NCI-H1417 treated with DMSO at 0.1 percent for 48 hours (cell line): ENCODE measurements around the gene LHFPL2.

ENCODE experiments used
- DNase-seq: peaks from one replicate; lab custom pipeline; 2025; lab: John Stamatoyannopoulos, UW

The LHFPL2 gene

DNA sequence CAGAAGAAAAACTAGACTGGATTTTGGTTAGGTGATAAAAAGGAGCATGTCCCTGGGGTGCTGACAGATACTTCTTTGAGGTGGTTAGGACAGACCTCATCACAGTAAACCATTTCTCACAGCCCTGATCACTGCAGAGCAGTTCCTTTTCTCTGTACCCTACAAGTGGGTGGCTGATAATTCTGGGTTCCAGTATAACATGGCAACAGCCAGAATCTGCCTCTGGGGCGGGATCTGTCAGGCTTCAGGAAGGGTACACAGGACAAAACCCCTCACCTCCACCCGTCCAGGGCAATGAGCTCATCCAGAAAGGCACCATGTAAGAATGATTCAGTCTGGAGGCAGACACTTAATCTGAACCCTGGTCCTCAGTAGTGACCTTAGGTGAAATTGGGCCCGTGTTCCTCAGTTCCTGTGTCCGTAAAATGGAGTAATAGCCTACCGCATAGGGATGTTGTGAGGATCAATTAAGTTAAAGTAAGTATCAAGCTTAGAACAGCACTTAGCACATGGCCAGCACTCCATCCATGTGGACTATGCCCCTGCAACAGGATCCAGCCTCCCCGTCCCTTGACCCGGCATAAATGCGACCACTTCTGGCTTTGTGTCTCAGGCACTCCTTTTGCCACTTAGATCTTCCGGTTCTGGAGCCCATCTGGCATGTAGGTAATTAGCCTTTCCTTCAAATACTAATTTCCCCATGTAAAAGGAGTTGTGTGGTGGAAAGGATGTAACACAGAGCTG is 129.2 kb downstream of the LHFPL2 start:
- DNase-seq = no peak

DNA sequence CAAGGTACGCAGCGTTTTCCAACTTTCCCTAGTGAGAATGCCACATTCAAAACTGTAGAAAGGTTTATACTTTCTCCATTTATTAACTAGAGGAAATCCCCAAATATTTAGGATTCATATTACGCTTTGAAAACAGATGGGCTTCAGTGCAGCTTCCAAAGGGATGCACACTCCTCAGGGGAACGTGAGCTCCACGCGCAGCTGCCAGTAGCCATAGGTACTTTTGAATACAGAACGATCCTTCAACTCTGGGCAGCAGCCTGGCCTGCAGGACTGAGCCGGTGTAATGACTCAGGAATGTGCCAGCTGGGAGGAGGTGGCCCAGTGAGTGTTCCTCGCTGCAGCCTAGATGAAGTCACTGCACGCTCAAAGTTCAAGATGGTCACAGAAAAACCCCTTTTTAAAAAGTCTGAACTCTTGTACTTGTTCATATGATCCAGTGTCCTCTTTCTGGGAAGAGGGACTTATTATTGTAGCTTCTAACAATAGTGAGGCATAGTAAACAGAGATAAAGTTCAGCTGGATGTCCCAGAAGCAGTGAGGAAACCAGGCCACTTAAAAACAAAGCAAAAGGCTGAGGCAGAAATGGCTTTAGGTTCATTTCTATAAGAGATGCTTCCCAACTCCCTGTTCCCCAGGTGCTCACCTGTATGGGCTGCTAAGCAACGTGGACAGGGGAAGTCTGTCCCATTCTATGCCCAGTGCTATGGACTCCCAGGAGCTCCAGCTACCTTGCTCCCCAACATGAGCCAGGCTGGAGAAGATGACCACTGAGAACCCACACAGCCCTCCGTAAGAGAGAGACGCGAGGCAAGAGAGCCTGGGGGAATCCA is 130.0 kb downstream of the LHFPL2 start:
- no peak for DNase-seq

DNA sequence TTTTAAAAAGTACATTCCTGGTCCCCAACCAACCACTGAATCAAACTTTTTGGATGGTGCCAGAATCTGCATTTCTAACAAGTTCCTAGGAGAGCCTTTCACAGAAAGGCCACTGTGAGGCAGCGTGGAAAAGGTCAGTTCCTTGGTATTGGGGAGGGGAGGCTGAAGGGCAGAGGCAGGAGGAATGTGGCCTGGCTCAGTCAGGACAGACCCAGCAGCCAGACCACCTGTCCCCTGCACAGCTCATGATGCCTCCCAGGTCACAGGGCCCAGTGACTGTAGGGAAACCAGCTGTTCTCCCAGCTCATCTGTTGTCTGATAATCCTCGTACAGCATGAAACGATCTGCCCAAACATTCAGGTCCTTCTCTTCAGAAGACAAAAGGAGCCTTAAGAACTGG is 132.9 kb downstream of the LHFPL2 start:
- DNase-seq = no peak

DNA sequence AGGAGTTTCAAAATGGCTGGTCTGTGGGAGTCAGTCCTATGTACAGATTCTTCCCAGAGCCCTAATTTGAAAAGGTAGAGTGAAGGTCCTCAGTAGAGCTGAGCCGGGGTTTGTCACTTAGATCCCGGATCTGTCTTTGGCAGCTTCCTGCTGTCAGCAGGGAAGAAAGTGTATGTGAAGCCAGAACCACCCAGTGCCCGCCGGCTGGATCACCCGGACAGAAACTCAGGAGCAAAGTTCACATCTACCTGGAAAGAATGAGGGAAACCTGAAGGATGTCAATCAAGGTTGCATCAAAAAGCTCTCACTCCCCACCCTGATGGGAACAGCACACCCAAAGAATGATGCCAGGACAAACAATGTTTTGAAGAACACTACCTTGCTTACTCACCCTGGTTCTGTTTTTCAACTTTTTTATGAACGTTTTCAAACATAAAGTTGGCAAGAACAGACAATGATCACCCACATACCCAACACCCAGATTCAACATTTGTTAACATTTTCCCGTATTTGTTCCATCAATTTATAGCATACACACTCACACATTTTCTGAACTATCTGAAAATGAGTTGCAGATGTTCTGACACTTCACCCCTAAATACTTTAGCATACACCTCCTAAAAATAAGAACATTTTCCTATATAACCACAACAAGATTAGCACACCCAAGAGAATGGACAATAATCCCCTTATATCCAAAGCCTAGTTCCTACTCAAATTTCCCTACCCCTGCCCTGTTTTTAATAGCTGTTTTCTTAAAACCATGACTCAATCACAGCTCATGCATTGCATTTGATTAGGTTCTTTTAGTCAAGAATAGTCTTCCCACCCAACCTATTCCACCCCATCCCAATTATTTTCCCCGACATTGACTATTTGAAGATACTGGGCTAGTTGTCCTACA is 133.9 kb downstream of the LHFPL2 start:
- no peak for DNase-seq

DNA sequence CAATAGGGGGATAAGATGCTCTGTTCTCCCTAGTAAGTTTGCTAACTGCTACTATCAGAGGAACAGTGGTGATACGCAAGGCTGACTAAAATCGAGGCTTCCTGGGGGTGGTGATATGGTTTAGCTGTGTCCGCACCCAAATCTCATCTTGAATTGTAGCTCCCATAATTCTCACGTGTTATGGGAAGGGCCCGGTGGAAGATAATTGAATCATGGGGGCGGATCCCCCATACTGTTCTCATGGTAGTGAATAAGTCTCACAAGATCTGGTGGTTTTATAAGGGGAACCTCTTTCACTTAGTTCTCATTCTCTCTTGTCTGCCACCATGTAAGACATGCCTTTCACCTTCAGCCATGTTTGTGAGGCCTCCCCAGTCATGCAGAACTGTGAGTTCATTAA is 135.1 kb downstream of the LHFPL2 start:
- DNase-seq = no peak

DNA sequence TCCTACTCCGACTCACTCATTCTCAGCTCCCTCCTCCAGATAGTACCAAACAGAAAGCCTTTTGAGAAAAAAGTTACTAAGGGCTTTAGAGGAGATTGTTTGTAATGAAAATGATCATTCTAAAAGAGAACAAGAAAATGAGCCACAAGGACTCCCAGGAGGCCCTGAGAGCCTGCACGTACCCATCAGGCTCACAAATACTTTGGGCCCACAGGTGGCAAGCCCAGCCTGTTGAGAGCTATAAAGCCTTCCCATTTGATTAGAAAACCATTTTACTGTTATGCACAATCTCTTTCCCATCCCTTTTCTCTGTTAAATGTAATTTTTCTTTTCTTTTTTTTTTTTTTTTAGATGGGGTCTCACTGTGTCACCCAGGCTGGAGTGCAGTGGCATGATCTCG is 136.1 kb downstream of the LHFPL2 start:
- DNase-seq = no peak

DNA sequence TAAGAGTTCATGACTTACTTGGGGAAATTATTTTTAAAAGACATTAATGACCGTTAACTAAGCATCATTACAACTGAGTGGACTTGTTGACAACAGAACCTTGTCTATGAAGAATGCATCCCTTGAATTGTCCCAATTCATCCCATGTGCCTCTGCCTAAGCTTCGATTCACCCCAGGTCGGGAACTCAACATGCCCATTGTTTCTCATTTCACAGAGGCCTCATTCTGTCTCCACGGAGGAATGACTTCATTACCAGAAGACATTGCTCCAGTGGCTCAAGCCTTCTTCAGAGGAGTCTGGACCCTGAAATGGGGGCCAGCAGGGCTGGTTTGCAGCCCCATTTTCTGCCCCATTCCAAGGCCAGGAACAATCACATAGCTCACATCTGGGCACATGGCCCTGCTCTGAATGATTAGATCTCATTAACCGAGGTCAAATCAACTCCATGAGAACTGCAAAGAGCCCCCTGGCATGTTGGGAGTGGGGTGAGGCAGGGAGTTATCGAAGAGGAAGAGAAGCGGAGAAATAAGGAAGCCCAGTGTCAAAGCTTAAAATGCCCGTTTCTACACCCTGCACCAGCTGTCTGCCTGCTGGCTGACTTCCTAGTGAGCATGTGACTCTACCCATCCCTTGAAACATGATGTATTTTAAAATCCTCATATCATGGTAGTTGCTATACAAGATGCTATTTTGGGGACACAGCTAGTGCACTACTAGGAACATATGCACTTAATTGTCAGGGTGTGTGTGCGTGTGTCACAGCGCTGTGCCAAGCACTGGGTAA is 137.3 kb downstream of the LHFPL2 start:
- no peak for DNase-seq

DNA sequence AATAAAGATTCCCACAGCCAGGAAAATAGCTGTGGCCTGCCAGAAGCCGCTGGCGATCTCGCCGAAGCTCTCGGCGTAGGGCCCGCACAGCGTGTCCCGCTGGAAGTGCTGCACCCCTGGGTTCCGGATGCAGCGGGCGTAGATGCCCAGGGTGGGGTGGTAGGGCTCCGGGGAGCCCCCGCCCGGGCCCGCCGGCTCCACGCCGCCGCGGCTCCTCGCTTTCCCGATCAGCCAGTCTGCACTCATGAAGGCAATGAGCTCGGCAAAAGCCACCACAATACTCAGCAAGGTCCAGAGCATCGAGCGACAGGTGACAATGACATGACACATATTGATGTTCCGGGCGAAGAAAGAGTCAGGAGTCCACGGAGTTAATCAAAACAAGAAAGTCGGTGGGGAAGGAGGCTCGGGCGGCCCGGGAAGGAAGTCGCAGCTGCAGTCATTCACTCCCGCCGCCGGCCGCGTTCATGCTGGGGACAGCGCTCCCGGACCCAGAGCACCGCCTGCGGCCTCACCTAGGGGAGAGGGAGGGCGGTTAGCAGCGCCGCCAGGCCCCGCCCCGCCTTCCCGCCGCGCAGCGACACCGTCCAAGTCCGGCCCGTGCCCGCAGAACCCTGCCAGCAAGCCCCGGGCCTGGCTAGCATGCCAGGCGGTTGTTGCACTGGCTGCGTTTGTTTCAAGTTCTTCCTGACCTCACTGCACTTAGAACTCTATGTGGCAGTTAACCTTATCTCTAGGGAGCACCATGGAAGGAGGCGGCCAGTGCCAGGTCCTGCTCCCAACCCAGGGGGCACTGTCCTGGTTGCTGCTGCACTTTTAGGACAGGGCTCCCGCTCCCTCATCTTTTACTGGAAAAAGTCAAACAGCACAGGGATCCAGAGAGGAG is 138.4 kb downstream of the LHFPL2 start:
- no peak for DNase-seq

DNA sequence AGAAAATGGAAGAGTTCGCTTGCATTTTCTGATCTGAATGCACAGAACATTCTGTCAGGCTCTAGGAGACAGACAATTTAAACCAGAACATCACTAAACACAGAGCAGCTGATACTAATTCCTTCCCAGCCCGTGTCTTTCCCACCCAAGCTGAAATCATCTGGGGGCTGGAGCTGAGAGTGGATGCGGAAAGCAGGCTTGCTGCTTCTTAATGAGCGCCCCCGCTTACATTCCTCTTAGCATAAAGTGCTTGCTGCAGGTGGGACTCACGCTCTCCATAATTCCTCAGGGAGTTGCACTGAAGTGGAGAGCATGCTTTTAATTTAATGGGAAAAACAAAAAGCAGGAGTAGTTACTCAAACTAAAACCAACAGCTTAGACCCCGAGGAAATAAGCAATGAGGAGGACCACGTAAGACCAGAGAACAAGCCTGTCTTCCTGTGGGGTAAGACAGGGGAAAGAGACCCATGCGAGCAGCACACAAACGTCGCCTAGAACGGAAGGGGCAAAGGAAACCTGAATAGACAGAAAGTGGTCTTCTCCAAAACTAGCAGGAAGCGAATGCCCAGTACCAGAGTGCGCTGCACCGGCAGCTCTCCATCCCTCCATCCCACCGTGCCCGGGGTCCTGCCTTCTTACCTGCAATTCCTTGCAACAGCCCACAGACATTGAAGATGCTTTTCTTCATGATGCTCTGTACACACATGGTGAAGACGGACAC is 139.3 kb downstream of the LHFPL2 start:
- DNase-seq = no peak

DNA sequence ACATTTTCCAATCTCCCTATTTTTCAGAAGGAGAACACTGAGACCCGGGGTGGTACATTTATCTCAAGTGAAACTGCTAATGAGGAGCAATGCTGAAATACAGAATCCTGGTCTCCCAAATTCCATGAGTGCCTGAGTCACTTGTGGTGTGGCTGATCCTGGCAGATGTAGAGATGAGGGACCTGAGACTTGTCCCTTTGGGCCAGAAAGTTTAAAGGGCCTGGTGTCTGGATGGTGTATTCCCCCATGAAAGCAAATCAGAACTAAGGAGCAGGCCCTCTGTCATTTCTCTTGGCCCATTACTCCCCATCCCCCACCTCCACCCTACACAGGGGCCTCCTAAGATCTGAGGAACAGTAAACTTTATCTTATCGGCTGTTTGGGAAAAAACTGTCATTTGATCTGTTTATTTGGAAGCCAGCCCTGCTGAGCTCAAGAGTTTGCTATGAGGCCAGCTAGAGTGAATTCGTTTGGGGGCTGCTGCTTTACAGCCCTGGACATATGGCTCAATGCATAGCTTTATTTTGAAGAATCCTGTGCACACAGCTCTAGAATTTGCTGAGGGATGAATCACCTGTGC is 140.3 kb downstream of the LHFPL2 start:
- no peak for DNase-seq

DNA sequence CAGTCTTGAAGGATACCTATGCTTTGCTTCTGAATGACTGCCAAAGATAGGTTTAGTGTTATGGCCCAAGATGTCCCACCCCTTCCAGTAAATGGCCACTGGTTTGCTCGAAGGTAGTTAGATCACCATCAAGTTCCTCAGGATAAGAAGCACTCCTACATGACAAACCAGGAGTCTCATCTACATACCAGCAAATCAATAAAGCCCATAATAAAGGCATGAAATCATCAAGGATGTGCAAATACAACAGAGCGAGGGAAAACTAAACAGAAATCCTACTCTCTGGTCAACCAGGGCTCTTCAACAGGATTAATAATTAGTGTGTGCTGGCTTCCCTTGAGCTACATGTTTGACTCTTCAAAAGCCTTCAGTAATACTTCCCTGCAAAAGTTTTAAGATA is 141.0 kb downstream of the LHFPL2 start:
- no peak for DNase-seq

DNA sequence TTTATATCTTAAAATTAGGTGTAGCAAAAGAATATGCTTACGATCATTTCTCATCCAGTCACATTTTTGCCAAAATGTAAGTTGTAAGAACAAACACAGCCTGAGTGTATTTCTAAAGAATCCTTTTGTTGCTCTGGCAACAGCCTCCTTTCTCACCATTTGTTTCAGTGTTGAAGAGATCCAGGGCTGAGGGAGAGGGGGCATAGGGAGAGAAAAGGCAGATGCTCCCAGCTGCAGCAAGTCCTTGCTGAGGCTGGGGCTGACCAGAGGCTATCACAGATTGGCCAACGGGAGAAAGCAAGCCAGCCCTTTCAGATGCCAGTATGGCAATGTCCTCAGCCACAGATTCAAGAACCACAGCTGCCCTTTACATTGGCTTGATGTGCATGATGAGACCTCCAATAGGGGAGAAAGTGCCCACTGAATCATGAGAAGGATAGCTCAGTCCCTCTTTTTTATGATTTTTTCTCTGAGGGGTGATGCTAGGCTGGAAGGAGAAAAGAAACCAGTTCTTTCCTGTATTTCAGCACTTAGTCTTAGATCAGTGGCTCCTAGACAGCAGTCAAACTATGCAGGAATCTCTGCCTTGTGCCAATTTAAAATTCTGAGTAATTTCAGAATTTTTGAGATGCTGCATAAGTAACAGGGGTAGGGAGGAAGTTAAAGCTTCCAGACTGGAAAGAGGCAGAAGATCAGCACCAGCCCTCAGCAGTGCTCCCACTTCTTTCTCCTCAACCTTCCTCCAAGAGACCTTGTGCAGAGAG is 142.1 kb downstream of the LHFPL2 start:
- DNase-seq = no peak

DNA sequence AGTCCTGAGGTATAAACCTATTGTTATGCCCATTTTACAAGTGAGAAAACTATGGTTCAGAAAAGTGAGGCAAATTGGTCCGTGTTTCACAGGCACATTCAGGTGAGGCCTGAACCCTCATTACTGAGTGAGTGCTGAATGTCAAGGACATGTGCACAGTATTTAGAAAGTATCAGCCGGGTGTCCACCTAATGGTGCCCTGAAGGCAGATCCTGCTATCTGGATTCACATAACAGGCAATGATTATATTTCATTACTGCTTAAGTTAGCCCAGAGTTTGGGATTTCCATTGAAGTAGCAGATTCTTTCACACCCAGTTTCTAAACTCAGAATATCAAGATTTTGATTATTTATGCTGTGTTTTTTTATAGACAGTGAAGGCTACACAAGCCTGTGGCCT is 142.7 kb downstream of the LHFPL2 start:
- DNase-seq = no peak

DNA sequence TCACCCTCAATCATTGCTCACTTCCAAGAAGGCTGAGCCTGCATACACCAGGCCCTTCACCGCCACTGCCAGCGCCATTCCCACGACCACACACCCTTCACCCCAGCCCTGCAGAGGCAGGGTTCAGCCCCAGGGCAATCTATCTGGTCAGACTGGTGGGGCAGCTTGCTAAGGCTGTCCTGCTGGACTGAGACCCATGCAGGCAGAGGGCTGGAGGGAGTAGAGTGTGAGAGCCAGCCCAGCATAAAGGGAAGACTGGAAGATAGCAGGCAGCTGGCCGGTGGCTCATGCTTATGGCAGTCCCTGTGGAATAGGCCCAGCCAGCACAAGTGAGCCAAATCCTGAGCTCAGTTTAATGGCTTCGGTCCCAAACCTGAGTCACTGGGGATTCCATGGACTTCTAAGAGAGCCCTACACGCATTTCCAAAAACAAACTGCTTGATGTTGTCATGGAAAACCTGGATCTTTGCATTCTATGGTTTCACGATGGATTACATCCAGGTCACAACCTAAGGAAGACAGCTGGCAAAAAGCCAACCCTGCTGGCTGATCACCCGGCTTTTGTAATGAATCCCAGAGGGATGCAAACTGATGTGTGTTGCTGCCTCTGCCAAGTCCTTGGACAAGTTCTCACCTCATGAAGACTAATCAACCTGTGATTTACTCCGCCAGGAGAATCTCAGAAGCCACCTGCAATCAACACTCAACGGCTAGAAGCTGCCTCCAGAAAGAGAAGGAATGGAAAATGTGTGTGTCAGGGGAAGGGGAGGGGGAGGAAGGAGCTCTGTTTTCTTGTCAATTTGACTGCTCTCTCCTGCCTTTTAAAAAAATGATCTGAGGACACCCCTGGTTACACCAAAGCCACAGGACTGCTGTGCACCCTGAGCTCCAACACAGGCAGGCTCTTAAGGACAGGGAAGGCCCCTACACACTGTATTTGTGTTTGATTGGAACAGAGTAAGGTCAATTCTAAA is 143.6 kb downstream of the LHFPL2 start:
- no peak for DNase-seq

DNA sequence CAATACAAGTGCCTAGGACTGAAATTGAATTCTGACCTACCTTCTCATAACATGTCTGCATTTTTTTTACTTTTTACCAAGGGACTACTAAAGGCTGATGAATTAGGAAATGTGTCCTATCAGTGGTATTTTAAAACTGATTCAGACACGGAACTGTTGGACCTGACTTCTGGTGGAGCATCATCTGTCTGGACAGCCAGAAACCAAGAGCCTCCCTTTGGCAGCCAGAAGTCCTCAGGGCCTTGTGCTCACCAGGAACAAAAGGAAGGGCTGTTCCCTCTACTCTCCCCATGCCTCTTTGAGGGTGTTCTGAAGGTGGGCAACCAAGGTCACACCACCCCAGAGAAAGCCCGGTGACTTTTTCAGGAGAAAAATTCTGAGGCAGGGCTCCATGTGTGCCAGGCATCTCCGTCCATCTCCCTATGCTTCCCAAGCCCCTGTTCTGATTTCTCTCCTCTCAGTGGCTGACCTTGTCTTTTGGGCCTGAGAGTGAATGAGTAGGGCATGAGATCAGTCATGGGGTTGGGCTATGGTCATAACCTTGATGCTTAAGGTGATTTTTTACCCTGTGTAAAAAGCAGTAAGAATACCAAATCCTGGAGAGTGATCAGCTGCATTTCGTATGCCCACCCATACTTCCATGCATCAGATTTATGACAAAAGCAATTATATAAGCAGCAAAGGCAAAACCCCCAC is 144.5 kb downstream of the LHFPL2 start:
- no peak for DNase-seq

DNA sequence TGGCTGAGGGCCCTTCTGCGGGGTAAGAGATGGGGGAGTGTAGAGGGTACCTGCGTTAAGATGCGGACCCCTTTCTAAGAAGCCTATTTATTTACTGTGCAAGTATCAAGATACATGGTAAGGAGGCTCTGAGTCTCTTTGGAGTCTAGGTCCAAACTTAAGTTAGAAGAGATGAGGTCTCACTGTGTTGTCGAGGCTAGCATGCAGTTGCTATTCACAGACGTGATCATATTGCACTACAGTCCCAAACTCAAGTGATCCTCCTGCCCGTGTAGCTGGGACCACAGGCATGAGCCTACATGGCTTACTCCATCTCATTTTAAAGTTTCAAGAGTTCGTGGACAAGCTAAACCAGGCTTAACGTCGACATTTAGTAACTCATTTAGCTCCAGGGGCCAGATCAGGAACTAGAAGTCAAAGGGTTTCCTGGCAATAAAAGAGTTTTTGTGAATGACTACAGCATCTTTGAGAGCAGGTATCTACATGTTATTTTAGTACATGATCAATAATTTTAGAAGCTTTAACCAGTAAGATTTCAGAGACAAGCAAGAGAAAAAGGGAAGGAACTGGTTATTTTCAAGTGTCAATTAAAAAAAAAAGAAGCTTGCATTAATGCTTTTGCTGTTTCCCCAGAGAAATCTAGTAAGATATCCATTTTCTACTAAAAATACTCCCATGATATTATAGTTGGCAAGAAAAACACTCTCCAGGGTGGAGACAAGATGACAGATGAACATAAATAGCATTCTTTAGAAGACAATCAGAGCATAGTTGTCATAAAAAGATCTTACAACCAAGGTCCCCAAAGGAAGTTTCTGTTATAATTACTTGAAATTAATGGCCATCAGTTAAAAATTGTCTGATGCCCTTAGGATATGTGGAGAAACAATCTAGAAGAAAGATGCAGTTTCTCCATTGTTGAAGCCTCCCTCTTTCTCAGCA is 146.9 kb downstream of the LHFPL2 start:
- no peak for DNase-seq
